Hepatic stellate cell (primary cell): Measurements from ENCODE around the gene MSGN1.

Experiments used
- DNase-seq: peaks from one replicate; pipeline ENCODE4 v3.0.0; 2011; ENCODE audit warnings: low spot score

MSGN1 gene

DNA sequence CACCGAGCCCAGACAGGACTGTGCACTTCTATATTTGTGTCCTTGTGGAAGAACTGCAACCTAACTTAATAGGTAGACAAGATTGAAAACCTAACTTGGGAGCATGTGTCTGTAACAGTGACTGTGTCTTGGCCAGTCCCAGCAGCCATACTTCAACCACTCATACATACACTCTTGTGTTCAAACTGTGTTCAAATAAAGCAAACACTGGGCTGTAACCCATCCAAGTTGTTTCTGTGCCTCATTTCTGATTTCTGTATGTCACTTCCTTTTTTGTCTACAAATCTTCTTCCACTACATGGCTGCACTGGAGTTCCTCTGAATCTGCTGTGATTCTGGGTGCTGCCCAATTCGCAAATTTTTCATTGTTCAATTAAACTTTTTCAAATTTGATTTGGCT is 31.0 kb downstream of the MSGN1 start:
- no peak for DNase-seq

- DNase-seq, result no peak
Measured at GRCh38 chr2:17849275-17849674, 33.0 kb downstream of the MSGN1 start.

DNA sequence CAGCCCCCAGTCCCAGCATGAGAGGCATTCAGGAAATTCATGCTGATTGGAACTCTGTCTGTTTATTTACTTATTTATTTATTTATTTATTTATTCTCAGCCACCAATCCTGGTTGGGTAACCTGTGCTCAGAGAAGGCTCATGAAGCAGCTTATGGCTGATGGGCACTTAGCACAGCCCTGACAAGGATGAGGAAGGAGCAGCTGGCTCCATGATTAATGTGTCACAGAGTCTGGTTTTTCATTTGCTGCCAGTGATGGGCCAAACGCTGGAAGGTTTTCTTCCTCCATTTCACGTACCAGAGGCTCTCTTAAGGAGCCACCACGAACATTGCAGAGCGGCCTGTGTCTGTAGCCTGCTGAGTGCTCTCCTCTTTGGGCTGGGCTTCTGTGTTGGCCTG is 33.9 kb downstream of the MSGN1 start:
- DNase-seq, result no peak

- peak; percentile 64 for DNase-seq
Measured at GRCh38 chr2:17851731-17852585, 35.7 kb downstream of the MSGN1 start.

DNA sequence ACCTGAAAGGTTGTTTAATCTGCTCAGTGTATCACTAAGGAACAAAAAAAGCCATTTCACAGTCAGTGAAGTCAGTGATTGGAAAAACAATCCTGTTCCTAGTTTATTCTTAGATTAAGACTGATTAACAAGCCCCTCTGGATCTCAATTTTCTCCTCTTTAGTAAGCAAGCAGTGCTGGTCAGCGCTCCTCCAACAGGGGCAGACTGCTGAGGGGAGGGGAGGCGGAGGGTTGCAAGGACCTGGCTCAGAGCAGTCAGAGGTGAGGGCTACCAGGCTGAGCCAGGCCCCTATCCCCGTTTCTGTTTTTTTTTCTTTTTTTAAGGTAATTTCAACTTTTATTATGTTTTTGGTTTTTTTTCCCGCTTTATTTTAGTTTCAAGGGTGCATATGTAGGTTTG is 37.5 kb downstream of the MSGN1 start:
- no peak for DNase-seq

- DNase-seq, result peak; percentile 48
Measured at GRCh38 chr2:17857021-17857420, 40.8 kb downstream of the MSGN1 start.

- no peak for DNase-seq
Measured at GRCh38 chr2:17858064-17858463, 41.8 kb downstream of the MSGN1 start.

DNA sequence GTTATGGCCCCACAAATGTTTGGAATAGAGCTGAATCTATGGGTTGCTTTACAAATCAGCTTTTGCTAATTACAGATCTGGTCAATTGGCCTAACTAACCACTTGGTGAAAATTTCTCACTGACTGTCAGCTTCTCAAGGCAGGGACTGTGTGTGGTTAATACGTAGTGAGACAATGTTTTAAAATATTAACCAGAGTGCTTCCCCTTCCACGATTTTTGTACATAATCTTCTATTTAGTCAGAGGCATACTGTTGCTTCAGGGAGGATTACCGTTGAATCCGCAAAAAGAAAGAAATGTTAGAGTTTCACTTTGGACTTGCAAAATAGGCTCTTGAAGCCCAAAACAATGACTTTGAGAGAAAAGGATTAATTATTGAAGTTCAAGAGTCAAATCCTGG is 47.3 kb downstream of the MSGN1 start:
- no peak for DNase-seq

DNA sequence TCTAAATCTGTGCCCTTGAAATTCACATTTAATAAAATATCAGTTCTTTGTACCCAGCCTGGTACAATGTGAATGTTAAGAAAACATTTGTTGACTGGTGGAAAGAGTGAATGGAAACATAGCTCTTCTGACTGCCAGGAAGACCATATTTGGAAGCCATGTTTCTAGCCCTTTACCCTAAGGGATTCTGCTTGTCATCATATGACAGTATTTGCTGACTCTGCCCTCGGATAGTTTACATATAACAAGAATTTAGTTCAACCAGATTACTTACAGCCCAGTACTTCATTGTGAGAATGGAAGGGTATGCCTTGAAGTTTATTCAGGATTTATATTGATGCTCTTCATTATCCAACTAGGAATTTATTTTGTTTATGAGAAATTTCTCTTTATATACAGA is 48.4 kb downstream of the MSGN1 start:
- no peak for DNase-seq

DNA sequence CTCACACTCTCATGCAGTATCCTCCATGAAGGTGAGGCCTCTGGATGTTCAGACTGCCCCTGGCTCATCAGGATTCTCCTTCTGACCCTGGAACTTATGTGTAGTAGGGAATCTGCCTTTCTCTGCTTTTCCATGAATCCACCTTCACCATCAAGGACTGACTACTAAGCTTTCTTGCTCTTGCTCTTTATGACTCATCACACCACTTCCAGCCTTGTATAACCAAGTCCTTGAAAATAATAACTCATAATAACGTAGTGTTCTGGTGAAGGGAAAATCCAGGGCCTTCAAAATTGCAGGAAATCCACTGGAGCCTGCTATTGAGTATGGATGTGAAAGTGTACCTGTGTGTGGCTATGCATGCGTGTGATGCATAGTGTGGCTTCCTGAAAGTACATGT is 50.9 kb downstream of the MSGN1 start:
- no peak for DNase-seq
